HepG2 (cell line): ENCODE measurements around the gene TNNI2.

Experiments used
- ATF3 ChIP-seq: sonication (generic); formaldehyde crosslinking; IDR thresholded peaks from 2 replicates; pipeline ENCODE4 v1.4.0; 2020; ENCODE audit warnings: missing genetic modification reagents
- BHLHE40 ChIP-seq: IDR thresholded peaks from 2 replicates; pipeline ENCODE4 v1.6.1; 2011; ENCODE audit warnings: low read length, improper control_type of control experiment
- CCAR2 ChIP-seq: fragments of 200-400 bp; formaldehyde crosslinking; optimal IDR thresholded peaks from 2 replicates; pipeline ENCODE3; 2018; ENCODE audit warnings: low read depth, mild to moderate bottlenecking, low read length, moderate library complexity
- ELF4 ChIP-seq: sonication (generic); formaldehyde crosslinking; IDR thresholded peaks from 2 replicates; pipeline ENCODE4 v1.5.0; 2020; ENCODE audit warnings: missing genetic modification reagents, mild to moderate bottlenecking, moderate library complexity, borderline replicate concordance
- FOXP1 ChIP-seq, 2 experiments: fragments of 450-650 bp in 1 of 2; IDR thresholded peaks; 2 replicates each; pipeline ENCODE4 v1.6.1; 2017 to 2018; ENCODE audit warnings: antibody characterized with exemption in 1 of 2
- JUN ChIP-seq: sonication (generic); formaldehyde crosslinking; IDR thresholded peaks from 2 replicates; pipeline ENCODE4 v1.4.0; 2020; ENCODE audit warnings: mild to moderate bottlenecking, missing genetic modification reagents
- PLSCR1 ChIP-seq: sonication (generic); formaldehyde crosslinking; IDR thresholded peaks from 2 replicates; pipeline ENCODE4 v1.5.0; 2020; ENCODE audit warnings: missing genetic modification reagents, mild to moderate bottlenecking, borderline replicate concordance
- POGK ChIP-seq: sonication (generic); formaldehyde crosslinking; conservative IDR thresholded peaks from 2 replicates; pipeline ENCODE4 v1.8.0; 2022; ENCODE audit warnings: mild to moderate bottlenecking, moderate library complexity, missing genetic modification reagents
- SRY ChIP-seq: sonication (generic); formaldehyde crosslinking; IDR thresholded peaks from 2 replicates; pipeline ENCODE4 v1.8.0; 2022; ENCODE audit warnings: mild to moderate bottlenecking, missing genetic modification reagents
- USF2 ChIP-seq, 2 experiments: sonication (generic) in 1 of 2; formaldehyde crosslinking in 1 of 2; IDR thresholded peaks; 2 replicates each; pipeline versions ENCODE4 v1.5.1 to v1.6.1; 2011 to 2020; ENCODE audit warnings: borderline replicate concordance in 1 of 2, low read depth in 1 of 2, low read length in 1 of 2, mild to moderate bottlenecking in 1 of 2, missing genetic modification reagents in 1 of 2, moderate library complexity in 1 of 2
- ZNF670 ChIP-seq: sonication (generic); formaldehyde crosslinking; IDR thresholded peaks from 2 replicates; pipeline ENCODE4 v1.8.0; 2022; ENCODE audit warnings: mild to moderate bottlenecking, missing genetic modification reagents, borderline replicate concordance

GRCh38 chr11:1827931-1828330 lies 10.8 kb upstream of the TNNI2 start:
- TF ChIP-seq ZNF670 (CRISPR knock-in tag) = no peak
- TF ChIP-seq POGK (CRISPR knock-in tag) = no peak
- TF ChIP-seq ELF4 (CRISPR knock-in tag) = no peak
- no peak for TF ChIP-seq JUN (CRISPR knock-in tag)
- no peak for TF ChIP-seq SRY (CRISPR knock-in tag)
- TF ChIP-seq PLSCR1 = no peak
- no peak for TF ChIP-seq ATF3 (CRISPR knock-in tag)
- no peak for TF ChIP-seq FOXP1 (IDR thresholded peaks at IDR 0.05)
- no peak for TF ChIP-seq FOXP1 (CRISPR knock-in tag; IDR thresholded peaks at IDR 0.05)
- no peak for TF ChIP-seq CCAR2
- TF ChIP-seq BHLHE40 = no peak
- no peak for TF ChIP-seq USF2 (IDR thresholded peaks at IDR 0.05; ENCODE audit: low read depth, low read length)
- no peak for TF ChIP-seq USF2 (CRISPR knock-in tag; IDR thresholded peaks at IDR 0.05; ENCODE audit: borderline replicate concordance)
